ENCODE data around the gene MAGEA8. TPM values are rescaled to one million over a fixed set of nuclear protein-coding genes. Genes with fewer than 3 reads are reported as not detected.
"Not testable (repeated sequence)": the region's sequence is repeated elsewhere in the genome, so short reads cannot be mapped to it uniquely, and the experiment has no call there.

MAGEA8 gene
- total RNA-seq, 1 donor from 2014 or later = 0.22 TPM

DNA sequence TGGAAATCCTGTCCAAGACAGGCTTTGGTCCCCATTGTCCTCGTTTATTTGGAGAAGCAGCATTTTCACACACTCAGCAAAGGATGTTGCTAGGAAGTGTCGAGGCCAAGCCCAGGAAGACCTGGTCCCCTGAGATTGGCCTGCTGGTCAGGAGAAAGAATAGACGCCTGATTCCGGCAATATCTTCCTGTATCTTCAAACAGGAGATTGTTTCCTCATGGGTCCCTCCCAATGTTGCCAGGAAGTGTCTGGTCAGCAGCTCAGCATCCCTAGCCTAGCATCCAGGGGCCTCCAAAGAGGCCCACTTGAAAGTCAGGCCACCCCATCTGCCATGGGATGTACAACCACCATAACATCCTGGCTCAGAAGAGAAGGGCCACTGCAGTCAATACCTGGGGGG is 50.4 kb downstream of the MAGEA8 start:
- not testable (repeated sequence) for H3K27ac Mint-ChIP-seq; H3K36me3 Mint-ChIP-seq (ENCODE audit: insufficient read depth); H3K4me3 Mint-ChIP-seq (ENCODE audit: low read depth); DNase-seq (ENCODE audit: low spot score, unreplicated experiment); H3K27me3 Mint-ChIP-seq; H3K9me3 Mint-ChIP-seq (ENCODE audit: low read depth); H3K4me1 Mint-ChIP-seq (ENCODE audit: low read depth)

DNA sequence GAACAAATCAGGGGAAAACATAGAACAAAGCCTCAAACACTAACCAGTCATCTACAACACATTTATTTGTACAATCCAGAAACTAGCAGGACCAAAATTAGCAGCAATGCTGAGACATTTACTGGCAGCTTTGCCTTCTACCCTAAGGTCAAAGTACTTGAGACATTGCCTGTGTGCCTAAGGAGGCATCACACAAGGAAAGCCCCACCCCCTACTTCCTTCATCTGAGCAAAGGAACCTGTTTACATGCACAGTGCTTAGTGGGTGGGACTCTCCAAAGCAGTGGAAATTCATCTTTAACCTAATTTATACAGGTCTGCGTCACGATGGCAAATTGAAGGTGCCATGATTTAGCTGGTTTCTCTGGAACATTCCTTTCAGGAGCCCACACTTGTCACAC is 51.2 kb downstream of the MAGEA8 start:
- DNase-seq (ENCODE audit: low spot score, unreplicated experiment); H3K27me3 Mint-ChIP-seq; H3K36me3 Mint-ChIP-seq (ENCODE audit: insufficient read depth); H3K4me3 Mint-ChIP-seq (ENCODE audit: low read depth); H3K9me3 Mint-ChIP-seq (ENCODE audit: low read depth); H3K4me1 Mint-ChIP-seq (ENCODE audit: low read depth); H3K27ac Mint-ChIP-seq: not testable (repeated sequence)

DNA sequence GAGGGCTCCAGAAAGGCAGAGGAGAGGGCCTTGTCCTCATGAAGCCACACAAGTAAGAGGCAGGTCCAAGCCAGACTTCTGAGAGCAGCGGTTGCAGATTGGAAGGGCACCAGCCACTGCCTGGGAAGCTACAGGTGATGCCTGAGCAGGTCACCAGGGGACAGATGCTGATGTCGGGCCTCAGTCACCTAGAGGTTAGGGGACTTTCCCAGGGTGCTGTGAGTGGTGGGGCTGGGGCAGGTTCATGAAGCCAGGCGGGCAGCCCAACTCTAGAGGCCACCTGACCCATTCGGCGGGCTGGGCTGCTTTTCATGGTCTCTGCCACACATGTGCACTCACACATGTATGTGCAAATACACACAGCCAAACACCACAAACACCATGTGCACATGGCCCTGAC is 52.0 kb downstream of the MAGEA8 start:
- not testable (repeated sequence) for H3K9me3 Mint-ChIP-seq (ENCODE audit: low read depth); H3K4me1 Mint-ChIP-seq (ENCODE audit: low read depth); H3K36me3 Mint-ChIP-seq (ENCODE audit: insufficient read depth); H3K27me3 Mint-ChIP-seq; H3K4me3 Mint-ChIP-seq (ENCODE audit: low read depth); H3K27ac Mint-ChIP-seq; DNase-seq (ENCODE audit: low spot score, unreplicated experiment)

DNA sequence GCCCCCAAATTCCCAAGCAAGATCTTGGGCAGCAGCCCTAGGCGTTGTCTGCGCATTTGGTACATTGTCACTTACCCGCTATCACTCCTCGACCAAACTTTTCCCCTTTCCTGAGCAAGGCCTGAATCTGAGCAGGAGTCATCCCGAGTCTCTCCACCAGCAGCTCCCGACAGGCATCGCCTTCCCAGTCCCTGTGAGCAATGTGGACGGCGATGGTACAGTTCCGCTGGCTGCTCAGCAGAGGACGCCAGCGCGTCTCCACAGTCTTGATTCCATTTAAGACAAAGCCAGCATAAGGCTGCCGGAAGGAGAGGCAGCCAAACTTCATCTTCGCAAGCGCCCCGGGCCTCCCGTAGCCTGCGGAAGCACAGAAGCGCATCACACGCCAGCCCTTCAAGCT is 52.6 kb downstream of the MAGEA8 start:
- not testable (repeated sequence) for H3K4me1 Mint-ChIP-seq (ENCODE audit: low read depth); H3K36me3 Mint-ChIP-seq (ENCODE audit: insufficient read depth); H3K9me3 Mint-ChIP-seq (ENCODE audit: low read depth); DNase-seq (ENCODE audit: low spot score, unreplicated experiment); H3K27me3 Mint-ChIP-seq; H3K4me3 Mint-ChIP-seq (ENCODE audit: low read depth); H3K27ac Mint-ChIP-seq

Other genes with a start within 250 kb of the MAGEA8 start
- 43.7 and 53.1 TPM in 2 replicates for gene TMEM185A, start 249.4 kb upstream of the MAGEA8 start, total RNA-seq
- 0.22 TPM in 1 of 2 replicates, not detected in the other for gene MAGEA11, start 169.1 kb upstream of the MAGEA8 start, total RNA-seq
- gene HSFX1, start 107.1 kb upstream of the MAGEA8 start, total RNA-seq = 2.9 and 3.4 TPM in 2 replicates
- gene MAGEA9, start 99.3 kb upstream of the MAGEA8 start, total RNA-seq = not detected in 2 replicates
- not detected in 2 replicates for gene HSFX4, start 48.4 kb downstream of the MAGEA8 start, total RNA-seq
- 34.4 and 36.4 TPM in 2 replicates for gene EOLA2, start 57.3 kb downstream of the MAGEA8 start, total RNA-seq